HG03558 (cell line): ENCODE measurements around the gene ANXA8L1.
"Not testable (repeated sequence)": the region's sequence is repeated elsewhere in the genome, so short reads cannot be mapped to it uniquely, and the experiment has no call there.

Experiments
- ATAC-seq: cut with Tn5 transposase; IDR thresholded peaks from one replicate; pipeline ENCODE4 v1.9.1; 2021; ENCODE audit warnings: moderate number of reproducible peaks; ENCODE audit not compliant: unreplicated experiment; ENCODE audit errors: extremely low read depth

ANXA8L1 gene

DNA sequence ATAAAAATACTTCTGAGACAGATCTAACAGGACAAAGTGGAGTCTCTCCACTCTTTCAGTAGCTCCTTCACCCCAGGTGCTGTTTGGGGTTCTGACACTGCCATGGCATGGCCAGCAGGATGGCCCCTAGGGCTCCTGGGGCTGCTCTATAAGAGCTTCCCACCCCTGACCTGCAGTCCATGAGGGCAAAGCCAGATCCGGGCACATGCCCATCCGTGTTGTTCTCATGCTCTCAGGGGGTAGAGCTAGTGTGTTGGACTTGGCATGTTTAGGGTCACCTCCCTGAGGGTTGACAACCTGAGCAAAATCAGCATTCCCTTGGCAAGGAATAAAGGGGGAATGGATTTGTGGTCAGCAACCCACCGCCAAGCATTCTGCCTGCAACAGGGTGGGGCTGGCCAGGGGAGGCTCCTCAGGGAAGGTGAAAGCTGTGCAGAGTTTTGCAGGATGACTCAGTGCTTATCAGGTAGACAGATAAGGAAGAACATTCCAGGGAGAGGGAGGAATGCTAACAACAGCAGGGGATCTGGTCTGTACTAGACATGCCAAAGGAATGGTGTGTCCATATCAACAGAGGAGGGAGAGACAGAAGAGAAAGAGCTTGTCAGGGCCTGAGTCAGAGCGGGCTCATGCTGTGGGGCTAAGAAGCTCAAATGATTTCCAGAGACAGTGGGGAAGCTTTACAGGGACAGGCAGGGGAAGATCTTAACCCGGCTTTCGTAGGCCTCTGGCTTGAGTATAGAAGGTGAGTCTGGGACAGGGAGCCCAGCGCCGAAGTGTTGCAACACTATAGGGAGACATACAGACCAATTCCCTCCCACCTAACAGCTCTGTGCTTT, 21.1 kb downstream of the ANXA8L1 start:
- not testable (repeated sequence) for ATAC-seq

DNA sequence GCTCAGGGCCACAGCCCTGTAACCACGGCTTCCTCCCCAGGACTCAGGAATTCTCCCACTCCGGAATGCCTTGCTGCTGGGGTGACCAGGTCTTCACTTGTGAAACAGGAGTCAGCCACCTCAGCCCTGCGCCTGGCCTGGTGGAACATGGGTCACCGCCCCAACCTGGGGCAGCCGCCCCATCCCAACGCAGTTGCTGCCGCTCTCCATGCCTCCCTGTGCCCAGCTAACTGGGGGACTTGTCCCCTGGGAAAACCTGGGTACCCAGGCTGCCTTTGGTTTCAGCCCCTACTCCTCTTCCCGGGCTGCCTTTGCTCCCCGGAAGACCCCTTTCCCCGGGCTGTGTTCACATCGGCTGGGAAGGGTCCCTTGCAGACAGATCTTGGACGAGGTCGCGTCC, 22.2 kb downstream of the ANXA8L1 start:
- not testable (repeated sequence) for ATAC-seq

DNA sequence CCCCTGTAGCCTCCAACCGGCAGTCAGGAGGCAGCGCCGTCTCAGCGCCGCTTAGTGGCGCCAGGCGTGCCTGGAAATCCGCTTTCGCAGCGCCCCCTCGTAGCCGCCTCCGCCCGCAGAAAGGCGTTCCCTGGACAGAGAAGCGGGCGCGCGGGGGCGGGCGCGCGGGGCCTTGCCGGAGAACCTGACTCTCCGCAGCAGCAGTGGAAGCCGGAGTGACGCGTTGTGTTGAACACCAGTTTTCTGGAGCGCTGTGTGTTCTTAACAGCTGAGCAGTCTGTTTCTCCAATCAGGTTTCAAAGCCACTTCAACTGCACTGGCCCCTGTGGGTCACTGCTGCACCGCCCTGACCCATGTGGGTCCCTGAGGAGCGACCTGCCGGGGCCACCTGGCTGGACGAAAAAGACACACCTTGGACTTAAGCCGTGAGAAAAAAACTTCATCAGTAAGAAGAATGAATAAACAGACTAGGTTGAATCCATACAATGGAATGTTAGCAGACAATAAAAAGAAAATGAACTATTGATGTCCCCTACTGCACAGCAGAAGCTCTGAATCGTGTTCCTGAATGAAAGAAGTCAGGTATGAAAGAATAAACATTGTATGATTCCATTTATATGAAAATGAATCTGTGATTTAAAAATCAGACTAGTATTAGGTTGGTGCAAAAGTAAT, 22.8 kb downstream of the ANXA8L1 start:
- not testable (repeated sequence) for ATAC-seq

DNA sequence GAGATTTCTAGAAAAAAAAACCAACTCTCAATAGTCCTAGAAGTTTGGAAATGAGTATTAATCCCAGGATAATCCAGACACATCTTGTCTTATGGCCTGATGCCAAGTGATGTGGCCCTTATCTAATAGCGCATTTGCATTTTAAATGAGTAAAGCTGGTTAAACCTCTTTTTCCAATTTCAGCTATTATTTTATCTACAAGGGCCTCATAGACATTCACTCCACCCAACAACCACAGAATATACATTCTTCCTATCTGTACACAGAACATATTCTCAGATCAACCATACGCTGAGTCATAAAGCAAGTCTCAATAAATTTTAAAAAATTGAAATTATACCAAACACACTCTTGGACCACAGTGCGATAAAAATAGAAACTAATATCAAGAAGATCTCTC, 34.0 kb downstream of the ANXA8L1 start:
- ATAC-seq = not testable (repeated sequence)

DNA sequence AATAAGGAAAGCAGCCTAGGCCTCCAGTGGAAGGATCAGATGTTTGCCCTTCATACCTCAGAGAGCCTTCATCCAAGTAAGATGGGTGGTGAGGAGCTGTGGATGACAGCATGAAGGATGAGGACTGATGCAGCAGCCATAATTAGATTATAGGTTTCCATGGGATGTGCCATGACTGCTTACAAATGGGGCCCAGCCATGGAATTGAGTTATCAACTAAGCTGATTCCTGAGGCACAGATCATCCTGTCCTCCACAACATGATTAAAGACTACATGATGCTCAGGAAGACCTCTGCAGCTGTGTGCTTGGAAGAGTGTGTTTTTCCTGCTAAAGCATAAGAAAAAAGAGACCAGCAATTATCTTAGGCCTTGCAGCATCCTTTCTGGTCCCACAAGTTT, 35.5 kb downstream of the ANXA8L1 start:
- ATAC-seq = not testable (repeated sequence)

DNA sequence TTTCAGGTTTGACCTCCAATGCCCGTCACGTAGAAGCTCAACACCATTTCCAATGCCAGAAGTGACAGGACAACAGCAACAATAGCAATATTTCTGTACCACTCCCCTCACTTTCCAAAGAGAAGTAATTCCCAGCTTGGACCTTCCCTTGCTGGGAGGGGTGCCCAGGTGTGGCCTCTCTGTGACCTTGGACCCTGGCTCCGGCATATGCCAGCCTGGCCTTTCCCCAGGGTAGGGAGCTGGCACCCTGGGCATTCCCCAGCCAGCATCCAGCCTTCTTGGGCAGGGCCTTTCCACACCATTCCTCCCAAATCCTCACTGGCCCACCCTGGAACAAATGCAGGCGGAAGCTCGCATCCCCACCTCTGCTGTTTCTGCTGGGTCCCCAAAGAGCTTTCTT, 37.1 kb downstream of the ANXA8L1 start:
- not testable (repeated sequence) for ATAC-seq

DNA sequence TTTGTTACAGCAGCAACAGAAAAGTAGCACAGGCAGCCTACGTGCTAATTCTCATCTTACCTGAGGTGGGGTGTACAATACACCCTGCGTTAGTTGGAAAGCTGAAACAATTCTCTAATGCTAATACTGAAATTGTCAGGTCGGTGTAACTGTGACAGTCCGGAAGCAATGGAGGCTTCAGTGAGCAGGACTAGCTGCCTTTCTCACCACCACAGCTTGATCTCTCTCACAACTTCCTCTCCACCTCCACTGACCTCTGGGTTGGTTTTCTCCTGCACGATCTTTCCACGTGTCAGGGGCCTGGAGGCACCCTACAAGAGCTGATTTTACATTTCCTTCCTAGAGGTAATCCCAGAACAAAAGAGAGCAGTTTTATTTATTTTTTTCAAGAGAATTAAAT, 39.7 kb downstream of the ANXA8L1 start:
- not testable (repeated sequence) for ATAC-seq

DNA sequence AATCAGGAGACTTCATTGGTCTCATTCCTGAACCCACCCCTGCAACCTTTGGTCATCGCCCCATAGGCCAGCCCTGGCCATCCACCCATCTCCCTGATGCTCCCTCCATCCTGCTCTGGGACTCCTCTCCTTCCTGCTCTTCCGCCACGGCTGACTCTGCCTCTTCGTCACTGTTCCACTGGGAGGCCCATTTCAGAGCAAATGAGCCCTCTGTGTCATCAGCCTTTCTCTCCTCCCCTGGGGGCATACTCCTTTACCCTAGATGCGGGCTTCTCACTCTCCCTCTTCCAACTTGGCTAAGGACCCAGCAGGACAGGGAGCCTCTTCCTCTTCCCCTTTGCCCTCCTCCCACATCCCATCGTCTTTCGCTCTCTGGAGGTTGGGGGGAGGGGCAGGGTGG, 42.7 kb downstream of the ANXA8L1 start:
- not testable (repeated sequence) for ATAC-seq

DNA sequence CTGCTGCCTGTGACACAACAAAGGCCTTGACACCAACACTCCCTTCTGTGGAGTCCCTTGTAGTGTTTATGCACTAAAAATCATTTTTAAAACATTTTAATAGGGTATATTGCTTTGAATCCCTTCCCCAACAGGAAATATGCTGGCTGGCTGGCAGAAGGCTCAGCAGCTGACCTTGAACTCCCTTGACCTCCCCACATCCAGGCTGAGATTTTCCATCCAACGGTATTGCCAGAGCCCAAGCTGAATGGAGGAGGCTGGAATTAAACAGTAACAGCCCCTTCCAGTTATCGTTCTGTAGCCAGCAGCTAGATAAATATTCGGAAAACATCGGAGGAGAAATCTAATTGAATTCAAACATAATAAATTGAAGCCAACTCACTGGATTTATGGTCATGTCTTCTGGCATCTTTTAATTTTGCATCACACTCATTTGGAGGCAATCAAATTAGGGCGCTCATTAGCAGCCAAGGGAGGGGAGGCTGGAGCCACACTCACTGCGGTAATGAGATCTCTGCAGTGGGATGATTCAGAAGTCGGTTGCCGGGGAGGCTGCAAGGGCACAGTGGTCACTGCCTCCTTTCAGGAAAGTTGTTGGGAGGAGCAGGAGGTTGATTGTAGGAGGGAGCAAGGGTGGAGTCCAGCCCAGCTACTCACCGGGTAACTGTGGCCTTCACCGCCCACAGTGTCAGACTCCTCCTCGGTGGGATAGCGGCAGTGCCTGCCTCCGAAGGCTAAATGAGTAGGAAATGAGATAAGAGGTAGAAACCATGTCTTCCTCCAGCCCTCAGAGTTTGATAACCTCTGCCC, 44.2 kb downstream of the ANXA8L1 start:
- ATAC-seq = not testable (repeated sequence)

DNA sequence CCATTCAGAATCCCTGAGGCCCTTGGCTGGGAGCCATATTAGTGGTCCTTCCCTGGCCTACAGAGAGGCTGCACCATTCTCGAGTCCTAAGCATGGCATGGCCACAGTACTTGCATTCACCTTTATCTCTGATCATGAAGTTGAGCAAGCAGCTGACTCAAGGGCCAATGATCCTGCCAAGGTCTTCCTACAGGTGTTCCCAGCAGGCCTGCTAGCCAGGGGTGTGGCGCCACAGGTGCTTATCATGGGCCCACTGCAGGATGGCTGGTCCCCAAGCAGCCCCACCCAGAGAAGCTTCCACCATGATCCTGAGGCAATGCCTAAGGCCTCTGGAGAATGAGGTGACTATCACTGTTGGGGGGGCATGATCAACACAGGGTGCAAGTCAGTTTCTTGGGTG, 48.0 kb downstream of the ANXA8L1 start:
- not testable (repeated sequence) for ATAC-seq

DNA sequence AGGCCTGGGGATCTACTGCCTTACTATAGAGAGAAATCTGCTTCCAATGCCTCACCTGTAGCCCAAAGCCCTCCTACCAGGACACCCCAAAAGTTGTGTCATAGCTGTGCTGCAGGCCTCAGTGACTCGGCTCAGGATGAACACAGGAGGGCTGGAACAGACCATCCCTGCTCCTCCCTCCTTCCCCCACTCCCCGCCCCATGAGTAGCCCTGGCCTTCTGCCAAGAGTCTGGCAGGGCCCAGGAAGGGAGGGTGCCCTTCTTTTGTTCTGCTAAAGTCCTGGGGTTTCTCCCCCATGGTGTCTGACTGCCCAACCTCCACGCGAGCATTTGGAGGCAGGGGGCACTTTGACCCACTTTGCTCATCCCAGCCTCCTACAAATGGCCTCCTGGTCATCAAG, 65.4 kb downstream of the ANXA8L1 start:
- not testable (repeated sequence) for ATAC-seq
